HT-29 (cell line): Measurements from ENCODE around the gene SYNDIG1. TPM values are rescaled to one million over a fixed set of nuclear protein-coding genes. Genes with fewer than 3 reads are reported as not detected.
A peak's percentile ranks its signal among the peaks of the same experiment; 100 is the strongest.
"Not testable (repeated sequence)": the region's sequence is repeated elsewhere in the genome, so short reads cannot be mapped to it uniquely, and the experiment has no call there.

Experiments
- DNase-seq: peaks from one replicate; pipeline ENCODE4 v3.0.0-alpha.2; 2015; ENCODE audit warnings: low spot score
- total RNA-seq: library from RNA; depleted of rRNA; stranded (reverse); fragments of >200 nt; shearing (Covaris generic); gene quantifications from 2 replicates; pipeline ENCODE4 v1.2.3, GENCODE V29; 2014

Gene SYNDIG1
- total RNA-seq, 1 experiment from 2014 or later: not detected

GRCh38 chr20:24608926-24609667, 139.7 kb downstream of the SYNDIG1 start:
- no peak for DNase-seq

- DNase-seq: no peak
Observed at GRCh38 chr20:24609757-24610156, 140.3 kb downstream of the SYNDIG1 start.

- DNase-seq: no peak
Observed at GRCh38 chr20:24610341-24611115, 141.1 kb downstream of the SYNDIG1 start.

GRCh38 chr20:24611360-24612140, 142.1 kb downstream of the SYNDIG1 start:
- no peak for DNase-seq

GRCh38 chr20:24612799-24613775, 143.7 kb downstream of the SYNDIG1 start:
- DNase-seq: no peak

GRCh38 chr20:24614341-24614740, 144.9 kb downstream of the SYNDIG1 start:
- no peak for DNase-seq

GRCh38 chr20:24615353-24615752, 145.9 kb downstream of the SYNDIG1 start:
- no peak for DNase-seq

- DNase-seq: no peak
Observed at GRCh38 chr20:24616258-24617079, 147.0 kb downstream of the SYNDIG1 start.

- no peak for DNase-seq
Observed at GRCh38 chr20:24617080-24617432, 147.6 kb downstream of the SYNDIG1 start.

GRCh38 chr20:24617757-24618450, 148.5 kb downstream of the SYNDIG1 start:
- DNase-seq: no peak

- DNase-seq: no peak
Observed at GRCh38 chr20:24618739-24619138, 149.3 kb downstream of the SYNDIG1 start.

- no peak for DNase-seq
Observed at GRCh38 chr20:24619212-24619611, 149.8 kb downstream of the SYNDIG1 start.

GRCh38 chr20:24620937-24621519, 151.6 kb downstream of the SYNDIG1 start:
- no peak for DNase-seq

- DNase-seq: no peak
Observed at GRCh38 chr20:24622856-24623255, 153.4 kb downstream of the SYNDIG1 start.

- DNase-seq: not testable (repeated sequence)
Observed at GRCh38 chr20:24626141-24626540, 156.7 kb downstream of the SYNDIG1 start.

GRCh38 chr20:24627291-24627690, 157.9 kb downstream of the SYNDIG1 start:
- DNase-seq: no peak

GRCh38 chr20:24627926-24628325, 158.5 kb downstream of the SYNDIG1 start:
- DNase-seq: no peak

- no peak for DNase-seq
Observed at GRCh38 chr20:24628985-24629384, 159.6 kb downstream of the SYNDIG1 start.

- DNase-seq: peak; percentile 13
Observed at GRCh38 chr20:24629668-24630067, 160.2 kb downstream of the SYNDIG1 start.
